OCI-LY7 (cell line): Measurements from ENCODE around the gene LRP5. TPM values are rescaled to one million over a fixed set of nuclear protein-coding genes. Genes with fewer than 3 reads are reported as not detected.

ENCODE experiments used
- BruUV-seq: library from RNA; stranded (reverse); fragments of 400-500 nt; replicated peaks from 2 replicates; lab custom pipeline; 2021; lab: Mats Ljungman, UMichigan
- CTCF ChIA-PET: fragments of 300-600 bp; sonication (Branson Sonifier 250); formaldehyde crosslinking; loops from one replicate; lab custom pipeline; 2022; ENCODE audit warnings: antibody characterized with exemption; ENCODE audit not compliant: unreplicated experiment; lab: Charles Lee
- POLR2A ChIA-PET: fragments of 300-600 bp; sonication (Branson Sonifier 250); formaldehyde crosslinking; loops from one replicate; lab custom pipeline; 2022; ENCODE audit warnings: antibody characterized with exemption; lab: Charles Lee
- DNase-seq: peaks from one replicate; pipeline ENCODE4 v3.0.0-alpha.2; 2015; ENCODE audit warnings: low spot score
- H2AFZ ChIP-seq: fragments of 200-600 bp; sonication (generic), shearing (Covaris generic); 2 replicates; pipeline ENCODE4 v1.6.1; 2014; ENCODE audit warnings: mild to moderate bottlenecking, antibody characterized with exemption, low read length, moderate library complexity
- H3K27ac ChIP-seq: fragments of 200-600 bp; sonication (generic); 2 replicates; pipeline ENCODE4 v1.5.1; 2014; ENCODE audit warnings: mixed run types, low read depth, mild to moderate bottlenecking, moderate library complexity, low read length, inconsistent platforms; ENCODE audit not compliant: poor library complexity, severe bottlenecking
- H3K36me3 ChIP-seq: fragments of 200-600 bp; sonication (generic); 2 replicates; pipeline ENCODE4 v1.6.1; 2014; ENCODE audit warnings: mild to moderate bottlenecking, antibody characterized with exemption, low read length, moderate library complexity, mixed read lengths; ENCODE audit not compliant: insufficient read depth
- H3K4me1 ChIP-seq: fragments of 200-600 bp; sonication (generic); 2 replicates; pipeline ENCODE4 v1.5.1; 2014; ENCODE audit warnings: mild to moderate bottlenecking, low read length; ENCODE audit not compliant: insufficient read depth, poor library complexity, severe bottlenecking
- H3K4me2 ChIP-seq: fragments of 200-600 bp; sonication (generic); 2 replicates; pipeline ENCODE4 v1.6.1; 2014; ENCODE audit warnings: mild to moderate bottlenecking, low read length
- H3K4me3 ChIP-seq: fragments of 200-600 bp; sonication (generic); 2 replicates; pipeline ENCODE4 v1.5.1; 2014; ENCODE audit warnings: mild to moderate bottlenecking, low read depth, low read length; ENCODE audit not compliant: poor library complexity, severe bottlenecking
- H3K79me2 ChIP-seq: fragments of 200-600 bp; sonication (generic); 2 replicates; pipeline ENCODE4 v1.6.1; 2016; ENCODE audit warnings: low read depth, mild to moderate bottlenecking, low read length, moderate library complexity, mixed read lengths; ENCODE audit not compliant: insufficient read depth
- H3K9me2 ChIP-seq: fragments of 200-600 bp; sonication (generic); 2 replicates; pipeline ENCODE4 v1.6.1; 2016; ENCODE audit warnings: mild to moderate bottlenecking, low read length, mixed read lengths; ENCODE audit not compliant: insufficient read depth
- H3K9me3 ChIP-seq: fragments of 200-600 bp; sonication (generic); 2 replicates; pipeline ENCODE4 v1.6.1; 2014; ENCODE audit warnings: mild to moderate bottlenecking, mixed run types, low read length, mixed read lengths
- H4K20me1 ChIP-seq: fragments of 200-600 bp; sonication (generic); 2 replicates; pipeline ENCODE4 v1.6.1; 2014; ENCODE audit warnings: mild to moderate bottlenecking, antibody characterized with exemption, low read length, moderate library complexity, mixed read lengths; ENCODE audit not compliant: insufficient read depth
- CTCF ChIP-seq: fragments of 200-600 bp; sonication (generic); conservative IDR thresholded peaks from 2 replicates; pipeline ENCODE4 v1.5.1; 2014; ENCODE audit warnings: mild to moderate bottlenecking, antibody characterized with exemption, low read length, moderate library complexity, mixed read lengths
- EZH2phosphoT487 ChIP-seq: fragments of 200-600 bp; sonication (generic); IDR thresholded peaks from 2 replicates; pipeline ENCODE4 v1.6.1; 2018; ENCODE audit warnings: low read depth, borderline replicate concordance, mild to moderate bottlenecking, mixed run types, antibody characterized with exemption, low read length, moderate library complexity, mixed read lengths
- intact Hi-C: fragments of 100-400 bp; cut with micrococcal nuclease; formaldehyde crosslinking; loops from one replicate; pipeline ENCODE4 v1.10.0; 2022; ENCODE audit not compliant: unreplicated experiment
- total RNA-seq, 2 experiments: library from RNA; depleted of rRNA in 1 of 2; stranded (reverse); fragments of >200 nt in 1 of 2; shearing (Covaris generic) in 1 of 2; gene quantifications; 2 replicates each; pipeline ENCODE4 v1.2.3, GENCODE V29; 2014 to 2022

LRP5 gene
- total RNA-seq, 2 experiments from 2014 or later, result 0.60 TPM; not detected in 1

GRCh38 chr11:68420171-68420570 lies 107.8 kb downstream of the LRP5 start:
- no peak overlapping the region for H3K4me2 ChIP-seq
- CTCF ChIA-PET, result no interaction called here
- no TSS peak for BruUV-seq
- H3K9me3 ChIP-seq, result no peaks in the 10 kb centered on the region
- DNase-seq, result no peak
- POLR2A ChIA-PET, result no interaction called here
- no peak overlapping the region for H3K27ac ChIP-seq
- H3K4me3 ChIP-seq, result no peak overlapping the region
- no peaks in the 10 kb centered on the region for H3K79me2 ChIP-seq
- no peak overlapping the region for H2AFZ ChIP-seq
- intact Hi-C loops, result no loop called here
- no peaks in the 10 kb centered on the region for H3K9me2 ChIP-seq
- H4K20me1 ChIP-seq, result no peaks in the 10 kb centered on the region
- TF ChIP-seq EZH2phosphoT487, result no peak
- no peak for TF ChIP-seq CTCF
- no peaks in the 10 kb centered on the region for H3K36me3 ChIP-seq
- H3K4me1 ChIP-seq, result no peaks in the 10 kb centered on the region

- Histone ChIP-seq H2AFZ (no peak overlapping the region), H4K20me1 (no peaks in the 10 kb centered on the region), H3K9me2 (no peaks in the 10 kb centered on the region), H3K27ac (no peak overlapping the region), H3K4me3 (no peak overlapping the region), H3K9me3 (no peaks in the 10 kb centered on the region), H3K4me1 (no peaks in the 10 kb centered on the region), H3K4me2 (no peak overlapping the region), H3K79me2 (no peaks in the 10 kb centered on the region), H3K36me3 (no peaks in the 10 kb centered on the region)
- no peak for DNase-seq
- CTCF ChIA-PET, result no interaction called here
- POLR2A ChIA-PET, result no interaction called here
- no TSS peak for BruUV-seq
- intact Hi-C loops, result no loop called here
- TF ChIP-seq EZH2phosphoT487 (no peak), CTCF (no peak)
These were observed 111.1 kb downstream of the LRP5 start for GRCh38 chr11:68423481-68423880.

DNA sequence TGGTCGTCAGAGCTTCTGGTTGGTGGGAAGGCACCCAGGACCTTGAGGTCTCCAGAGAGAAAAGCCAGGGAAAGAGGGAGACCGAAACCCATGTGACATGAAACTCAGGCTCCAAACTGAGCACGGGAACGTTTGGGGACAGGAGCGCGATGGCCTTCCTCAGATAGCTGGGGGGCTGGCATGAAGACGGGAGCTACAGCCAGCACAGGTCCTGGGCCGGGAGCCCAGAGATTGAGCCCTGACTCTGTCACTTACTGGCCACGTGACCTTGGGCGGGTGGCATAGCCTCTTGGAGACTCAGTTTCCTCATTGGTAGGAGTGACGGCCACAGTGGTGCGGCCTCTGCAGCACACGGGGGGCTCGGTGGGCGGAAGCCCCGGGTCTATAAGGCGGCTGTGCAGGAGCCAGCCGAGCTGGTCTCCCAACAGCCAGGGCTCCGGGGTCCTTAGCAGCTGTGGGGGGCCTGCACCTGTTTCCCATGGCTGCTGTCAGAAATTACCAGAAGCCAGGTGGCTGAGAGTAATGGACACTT lies 111.8 kb downstream of the LRP5 start:
- CTCF ChIA-PET, result no interaction called here
- POLR2A ChIA-PET, result no interaction called here
- no peak overlapping the region for H3K4me3 ChIP-seq
- no peaks in the 10 kb centered on the region for H3K9me3 ChIP-seq
- no peaks in the 10 kb centered on the region for H4K20me1 ChIP-seq
- H3K36me3 ChIP-seq, result no peaks in the 10 kb centered on the region
- no peak overlapping the region for H2AFZ ChIP-seq
- no peak overlapping the region for H3K27ac ChIP-seq
- BruUV-seq, result no TSS peak
- H3K9me2 ChIP-seq, result no peaks in the 10 kb centered on the region
- DNase-seq, result no peak
- H3K4me1 ChIP-seq, result no peaks in the 10 kb centered on the region
- H3K79me2 ChIP-seq, result no peaks in the 10 kb centered on the region
- intact Hi-C loops, result no loop called here
- H3K4me2 ChIP-seq, result no peak overlapping the region
- no peak for TF ChIP-seq CTCF
